Measurements from ENCODE around the gene EVC2. TPM values are rescaled to one million over a fixed set of nuclear protein-coding genes. Genes with fewer than 3 reads are reported as not detected.
"Not testable (repeated sequence)": the region's sequence is repeated elsewhere in the genome, so short reads cannot be mapped to it uniquely, and the experiment has no call there.

EVC2 gene
- total RNA-seq, 1 donor from 2014 or later, result 6.1 TPM

DNA sequence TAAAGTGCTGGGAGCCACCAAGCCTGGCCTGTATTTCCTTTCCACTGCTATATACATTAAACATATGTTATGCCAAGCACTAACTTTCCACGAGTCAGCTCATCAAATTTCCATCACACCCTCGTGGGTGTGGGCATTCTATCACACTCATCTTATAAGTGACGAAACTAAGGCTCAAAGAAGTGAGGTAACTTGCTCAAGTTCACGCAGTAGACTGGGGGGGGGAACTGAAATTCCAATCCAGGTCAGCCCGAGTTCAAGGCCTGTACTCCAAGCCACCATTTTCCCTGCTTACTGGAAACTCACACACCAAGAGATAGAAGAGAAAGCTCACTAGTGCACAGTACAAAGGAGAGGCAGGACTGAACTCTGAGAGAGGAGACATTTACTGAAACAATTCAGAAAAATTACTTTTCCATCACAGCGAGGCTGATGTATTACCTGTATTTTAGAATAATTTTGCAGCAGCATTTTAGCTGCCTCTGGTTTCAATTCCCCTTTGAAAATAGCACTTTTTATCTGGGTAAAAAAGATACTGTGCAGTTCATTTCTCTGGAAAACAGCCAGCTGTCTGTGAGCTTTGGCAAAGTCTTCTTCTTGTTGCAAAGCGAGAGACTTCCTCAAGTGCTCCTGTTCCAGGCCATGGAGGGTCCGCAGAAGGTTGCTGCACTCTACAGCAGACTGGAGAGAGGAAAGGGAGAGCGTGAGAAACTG is 76.8 kb downstream of the EVC2 start:
- DNase-seq (ENCODE audit: low spot score), result no peak

DNA sequence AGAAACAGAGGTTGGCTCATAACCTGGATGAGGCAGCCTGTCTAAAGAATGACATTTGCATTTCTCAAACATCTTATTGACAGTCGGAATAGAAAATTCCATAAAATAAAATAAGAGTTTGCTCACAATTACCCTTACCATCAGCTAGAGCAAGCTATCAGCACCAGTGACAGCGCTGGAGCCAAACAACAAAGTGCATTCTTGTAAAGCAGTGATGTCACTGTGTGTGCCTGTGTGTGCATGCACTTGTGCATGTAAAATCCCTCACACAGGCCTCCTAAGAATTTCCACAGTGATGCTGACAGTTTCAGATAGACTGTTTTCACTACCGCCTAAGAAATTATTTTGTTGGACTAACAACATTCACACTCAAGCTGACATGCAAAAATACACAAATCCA is 77.6 kb downstream of the EVC2 start:
- DNase-seq (ENCODE audit: low spot score), result no peak

DNA sequence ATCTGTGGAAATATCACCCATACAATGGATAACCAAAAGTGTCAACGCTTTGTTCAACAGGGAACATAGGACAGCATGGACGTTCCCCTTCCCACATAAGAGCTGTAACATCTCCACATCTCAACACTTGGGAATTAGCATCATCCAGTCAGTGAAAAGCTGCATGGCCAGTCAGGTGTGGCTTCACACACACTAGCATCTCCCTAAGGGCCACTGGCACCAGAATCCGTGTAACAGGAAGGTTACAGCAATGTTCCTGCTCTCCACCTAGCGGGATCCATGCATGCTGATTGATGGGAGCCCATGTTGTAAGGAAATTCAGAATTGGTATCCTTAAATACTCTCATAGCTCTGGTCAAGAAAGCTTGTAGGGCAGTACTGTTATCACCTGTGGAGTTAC is 78.8 kb downstream of the EVC2 start:
- DNase-seq (ENCODE audit: low spot score), result no peak

DNA sequence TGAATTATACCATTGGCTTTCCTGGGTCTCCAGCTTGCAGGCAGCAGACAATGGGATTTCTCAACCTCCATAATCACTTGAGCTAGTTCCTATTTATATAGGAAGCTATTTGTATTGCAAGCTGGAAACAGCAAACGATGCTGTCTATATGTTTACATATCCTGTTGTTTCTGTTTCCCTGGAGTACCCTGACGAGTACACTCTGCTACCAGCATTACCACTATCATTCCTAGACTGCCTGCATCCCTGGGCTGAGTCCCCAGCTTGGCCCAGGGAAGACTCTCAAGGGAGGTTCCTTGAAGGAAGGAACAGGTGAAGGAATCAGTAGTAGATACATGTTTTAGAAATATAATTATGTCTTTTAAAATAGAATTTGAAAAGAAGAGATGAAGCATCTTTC is 81.4 kb downstream of the EVC2 start:
- no peak for DNase-seq (ENCODE audit: low spot score)

DNA sequence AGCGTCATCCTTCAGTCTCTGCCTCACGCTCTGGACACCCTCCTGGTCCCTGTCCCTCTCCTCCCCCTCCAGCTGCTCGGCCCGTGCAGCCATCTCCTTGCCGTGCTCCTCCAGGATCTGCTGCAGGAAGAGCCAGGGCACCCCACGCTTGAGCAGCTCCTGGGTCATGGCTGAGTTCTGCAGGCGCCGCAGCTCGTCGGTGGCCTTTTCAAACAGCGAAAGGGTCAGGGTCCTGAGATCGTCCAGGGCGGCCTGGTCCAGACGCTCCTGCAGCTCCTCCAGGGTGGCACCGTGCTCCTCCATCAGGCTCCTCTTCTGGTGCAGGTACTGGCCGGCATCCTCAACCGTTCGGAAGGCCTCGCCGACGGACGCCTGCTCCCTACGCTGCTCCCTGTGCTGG is 85.8 kb downstream of the EVC2 start:
- no peak for DNase-seq (ENCODE audit: low spot score)

DNA sequence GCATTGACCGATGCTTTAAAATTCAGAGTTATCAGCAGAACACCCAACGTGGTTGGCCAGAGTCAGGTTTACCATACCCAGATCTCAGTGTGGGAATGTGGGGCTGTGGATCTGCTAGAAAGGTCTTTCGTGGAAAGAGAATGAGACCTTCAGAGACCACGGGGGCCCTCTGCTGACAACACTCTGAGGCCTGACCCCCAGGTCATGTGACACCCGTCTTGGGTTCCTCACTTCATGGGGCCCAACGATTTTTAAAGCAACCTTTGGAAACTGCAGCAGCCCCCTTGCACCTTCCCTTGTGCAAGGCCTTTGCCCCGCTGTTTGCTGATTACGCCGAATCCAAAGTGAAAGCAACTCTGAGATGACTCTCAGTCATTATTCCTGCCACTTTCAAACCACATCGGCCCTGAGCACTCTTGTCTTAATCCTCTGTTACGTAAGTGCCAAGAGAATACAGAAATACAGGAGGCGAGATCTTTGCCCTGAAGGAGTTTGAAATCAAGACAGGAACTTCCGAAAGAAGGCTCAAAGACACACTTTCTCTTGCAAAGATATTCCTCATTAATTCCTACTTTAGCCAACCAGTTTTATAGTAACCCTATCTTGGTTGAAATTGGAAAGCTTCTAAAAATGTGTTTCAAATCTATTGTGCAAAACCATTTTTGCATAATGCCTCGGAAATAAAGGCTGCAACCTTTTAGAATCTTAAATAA is 88.3 kb downstream of the EVC2 start:
- DNase-seq (ENCODE audit: low spot score), result no peak

DNA sequence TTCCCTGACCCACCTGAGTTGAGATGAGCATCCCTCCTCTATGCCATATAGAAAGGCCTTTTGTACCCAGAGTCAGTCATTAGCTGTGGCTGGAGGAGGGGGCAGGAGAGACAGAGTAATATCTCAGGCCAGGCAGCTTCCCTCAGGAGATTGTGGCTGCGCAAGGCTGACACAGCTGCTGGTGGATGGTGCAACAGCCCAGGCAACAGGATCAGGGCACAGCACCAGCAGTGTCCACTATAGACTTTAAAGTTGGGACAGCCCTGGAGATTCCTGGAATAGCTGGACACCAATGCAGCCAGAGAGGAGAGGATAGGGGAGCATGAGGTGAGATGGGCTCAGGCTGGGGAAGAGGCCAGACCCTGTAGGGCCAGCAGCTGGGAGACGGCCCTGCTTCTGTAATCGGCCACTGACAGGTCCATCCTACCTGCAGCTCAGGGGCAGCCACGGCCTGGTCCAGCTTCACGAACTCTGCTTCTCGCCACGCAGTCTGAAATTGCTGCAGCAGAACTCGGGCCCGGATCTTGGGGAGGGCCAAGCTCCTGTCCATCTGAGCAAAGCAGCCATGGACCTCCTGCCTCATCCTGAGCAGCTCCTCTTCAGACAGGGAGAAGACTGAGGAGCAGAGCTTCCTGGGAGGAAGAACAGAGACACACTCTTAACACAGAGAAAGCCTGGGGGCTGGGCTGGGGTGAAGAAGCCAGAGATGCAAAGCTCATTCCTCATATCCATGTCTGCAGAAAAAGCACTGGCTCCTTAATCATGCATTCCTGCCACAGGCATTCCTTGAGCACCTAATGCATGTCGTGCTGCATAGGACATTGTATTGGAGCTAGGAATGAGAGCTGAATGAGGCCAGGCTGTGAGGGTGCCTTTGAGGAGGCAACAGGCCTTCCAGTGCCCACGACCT is 90.1 kb downstream of the EVC2 start:
- DNase-seq (ENCODE audit: low spot score), result no peak

DNA sequence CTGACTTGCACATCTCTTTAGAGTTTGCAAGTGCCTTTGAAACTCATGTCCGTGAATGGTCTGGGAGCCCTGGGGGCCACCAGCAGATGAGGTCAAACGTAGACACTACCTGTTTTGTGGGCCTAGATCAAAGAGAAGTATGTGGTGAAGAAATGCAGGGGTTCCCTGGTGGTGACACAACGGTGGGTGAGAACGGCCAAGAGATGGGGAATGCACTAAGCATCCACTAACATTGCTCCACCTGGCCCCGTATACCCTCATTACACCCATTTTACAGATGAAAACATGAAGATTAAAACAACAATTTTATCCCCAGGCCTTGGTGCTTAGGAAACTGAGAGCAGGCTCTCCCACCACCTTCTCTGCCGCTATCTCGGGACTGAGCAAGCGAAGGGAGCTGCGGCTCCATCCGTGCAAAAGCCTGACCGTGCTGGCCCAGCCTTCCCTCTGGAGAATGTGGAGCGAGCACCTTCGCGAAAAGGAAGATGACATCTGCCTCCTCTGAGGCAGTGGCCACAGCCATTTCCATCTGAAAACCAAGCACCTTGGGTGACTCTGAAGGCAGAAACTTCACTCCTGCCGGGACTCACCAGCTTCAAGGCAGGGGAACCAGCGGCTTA is 91.9 kb downstream of the EVC2 start:
- no peak for DNase-seq (ENCODE audit: low spot score)

DNA sequence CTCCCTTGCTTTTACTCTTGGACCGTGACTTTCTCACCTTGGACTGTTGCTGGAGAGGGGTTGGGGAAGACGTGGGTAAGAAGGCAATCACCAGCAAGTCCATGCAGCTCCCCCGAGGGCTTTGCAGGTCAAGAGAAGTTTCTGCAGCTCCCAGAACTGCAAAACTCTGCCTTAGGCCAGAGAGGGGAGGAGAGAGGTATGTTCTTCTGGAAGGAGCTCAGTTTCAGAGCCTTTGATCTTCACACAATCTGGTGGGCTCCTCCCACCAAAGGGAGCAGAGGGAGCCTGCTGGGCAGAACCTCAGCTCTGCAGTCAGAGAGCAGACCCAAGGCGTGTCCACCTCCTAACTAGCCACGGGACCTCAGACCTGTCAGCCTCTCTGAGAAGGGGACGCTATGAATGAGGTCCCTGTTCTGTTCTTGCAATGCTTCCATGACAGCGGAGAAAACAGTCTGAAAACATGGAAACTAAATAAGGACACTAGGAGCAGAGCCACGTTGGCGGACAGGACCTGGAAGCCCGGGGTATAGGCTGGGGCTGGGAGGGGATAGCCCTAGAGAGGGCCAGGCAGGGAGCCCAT is 92.8 kb downstream of the EVC2 start:
- DNase-seq (ENCODE audit: low spot score), result no peak

DNA sequence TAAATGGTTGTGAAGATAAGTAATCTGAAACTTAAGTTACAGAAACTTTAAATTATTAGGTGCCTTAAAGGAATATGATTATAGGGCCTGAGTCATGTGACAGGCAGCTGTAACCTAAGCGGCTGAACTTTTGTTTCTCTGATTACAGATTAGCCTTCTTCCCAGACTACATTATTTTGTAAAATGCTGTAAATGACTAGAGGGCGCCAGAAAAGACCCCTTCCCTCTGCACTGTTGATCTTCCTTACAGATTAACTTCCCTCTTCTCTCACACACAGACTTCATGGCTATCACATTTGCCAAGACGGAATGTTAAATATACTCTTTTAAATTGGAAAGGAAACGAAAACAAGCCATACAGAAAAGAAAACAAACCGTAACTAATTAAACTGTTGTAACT is 96.6 kb downstream of the EVC2 start:
- DNase-seq (ENCODE audit: low spot score), result no peak

DNA sequence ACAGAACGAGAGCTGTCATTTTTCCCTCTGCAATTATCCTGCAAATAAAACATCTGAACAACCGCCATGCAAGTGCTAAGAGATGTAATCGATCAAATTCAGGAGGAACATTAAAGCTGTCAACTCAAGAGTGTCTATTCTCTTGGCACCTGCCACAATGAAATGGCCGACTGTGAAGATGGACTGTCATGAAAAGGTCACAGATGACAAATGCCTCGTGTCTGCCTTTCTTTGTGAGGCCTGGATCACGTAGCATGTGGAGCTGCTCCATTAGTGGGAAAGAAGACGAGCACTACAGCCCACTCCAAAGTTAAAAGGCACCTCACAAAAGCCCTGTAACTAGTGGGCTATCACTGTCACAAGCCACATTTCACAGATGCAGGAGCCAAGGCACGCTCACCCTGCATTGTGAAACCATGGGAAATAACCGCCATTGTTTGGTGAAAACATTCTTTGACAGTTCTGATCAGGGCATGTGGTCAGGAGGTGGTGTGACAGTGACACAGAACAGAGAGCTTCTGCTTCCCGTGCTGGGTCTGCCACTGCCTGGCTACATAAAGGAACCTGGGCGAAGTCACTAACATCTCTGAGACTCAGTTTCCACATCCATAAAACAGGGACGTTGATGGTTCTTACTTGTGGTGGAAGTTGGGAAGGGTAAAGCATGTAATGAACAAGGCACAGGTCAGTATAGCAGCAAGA is 98.9 kb downstream of the EVC2 start:
- DNase-seq (ENCODE audit: low spot score), result no peak

DNA sequence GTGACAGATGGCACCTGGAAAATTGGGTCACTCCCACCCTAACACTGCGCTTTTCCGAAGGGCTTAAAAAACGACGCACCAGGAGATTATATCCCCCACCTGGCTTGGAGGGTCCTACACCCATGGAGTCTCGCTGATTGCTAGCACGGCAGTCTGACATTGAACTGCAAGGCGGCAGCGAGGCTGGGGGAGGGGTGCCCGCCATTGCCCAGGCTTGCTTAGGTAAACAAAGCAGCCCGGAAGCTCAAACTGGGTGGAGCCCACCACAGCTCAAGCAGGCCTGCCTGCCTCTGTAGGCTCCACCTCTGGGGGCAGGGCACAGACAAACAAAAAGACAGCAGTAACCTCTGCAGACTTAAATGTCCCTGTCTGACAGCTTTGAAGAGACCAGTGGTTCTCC is 114.5 kb downstream of the EVC2 start:
- not testable (repeated sequence) for DNase-seq (ENCODE audit: low spot score)

DNA sequence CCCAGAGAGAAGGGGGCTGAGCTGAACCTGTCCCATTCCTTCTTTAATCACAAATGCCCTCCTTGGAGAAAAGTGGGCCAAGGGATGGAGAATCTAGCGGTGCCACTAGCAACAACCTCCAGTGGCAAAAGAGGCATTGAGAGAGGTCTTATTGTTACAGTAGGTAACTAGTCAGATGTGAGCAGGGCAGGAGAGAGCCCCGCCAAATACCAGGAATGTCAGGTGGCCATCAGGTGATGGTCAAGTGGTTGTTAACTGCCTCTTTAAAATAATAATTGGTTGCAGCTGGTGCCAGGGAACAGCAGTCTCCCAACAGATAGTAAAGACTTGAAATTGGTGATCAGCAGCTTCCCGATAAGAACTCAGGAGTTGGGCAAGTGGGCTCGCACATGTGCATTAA is 116.1 kb downstream of the EVC2 start:
- DNase-seq (ENCODE audit: low spot score), result no peak

DNA sequence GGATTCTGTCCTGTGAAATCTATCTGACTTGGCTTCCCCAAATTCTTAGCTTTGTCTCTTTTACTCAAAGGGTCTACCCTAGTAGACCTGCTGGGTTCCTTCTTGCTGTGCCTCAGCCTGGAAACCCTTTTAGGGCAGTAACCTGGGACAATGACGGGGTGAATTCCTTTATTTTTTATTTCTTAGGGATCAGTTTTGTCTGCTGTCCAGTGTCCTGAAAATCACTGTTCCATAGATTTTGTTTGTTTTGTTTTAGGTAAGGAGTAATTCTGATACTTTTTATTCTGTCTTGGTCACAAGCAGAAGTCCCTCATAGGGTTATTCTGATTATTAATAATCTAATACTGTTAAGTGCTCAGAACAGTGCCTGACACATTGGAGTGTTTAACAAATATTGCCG is 118.9 kb downstream of the EVC2 start:
- DNase-seq (ENCODE audit: low spot score), result no peak

DNA sequence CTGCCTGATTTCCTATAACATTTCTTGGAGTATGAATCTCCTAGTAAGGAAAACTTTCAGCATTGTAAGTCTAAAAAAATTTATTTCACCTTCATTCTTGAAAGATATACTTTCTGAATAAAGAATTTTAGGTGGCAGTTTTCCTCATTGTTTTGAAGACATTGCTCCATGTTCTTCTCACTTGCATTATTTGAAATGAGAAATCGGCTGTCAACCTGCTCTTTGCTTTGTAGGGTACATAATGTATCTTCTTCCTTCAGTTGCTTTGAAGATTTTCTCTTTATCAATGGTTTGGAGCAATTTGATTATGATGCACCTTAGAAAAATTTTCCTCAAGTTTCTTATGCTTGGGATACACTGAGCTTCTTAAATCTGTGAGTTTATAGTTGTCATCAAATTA is 120.3 kb downstream of the EVC2 start:
- DNase-seq (ENCODE audit: low spot score), result no peak

DNA sequence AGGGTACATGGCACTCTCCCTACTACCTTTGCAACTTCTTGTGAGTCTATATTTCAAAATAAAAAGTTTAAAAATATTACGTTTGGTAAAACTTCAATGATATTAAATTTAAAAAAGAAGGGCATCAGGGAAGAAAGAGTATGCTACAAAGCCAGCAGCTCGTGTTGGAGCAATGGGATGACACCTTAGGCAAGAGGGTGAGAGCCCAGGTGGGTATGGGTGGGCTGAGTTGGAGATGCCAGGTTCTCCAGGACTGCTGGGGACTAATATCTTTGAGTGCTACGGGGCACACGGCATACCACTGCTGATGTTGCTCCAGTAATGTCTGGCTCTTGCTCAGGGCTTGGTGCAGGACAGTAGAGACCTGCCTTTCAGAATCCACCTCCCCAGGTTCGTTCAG is 132.4 kb downstream of the EVC2 start:
- DNase-seq (ENCODE audit: low spot score), result no peak

DNA sequence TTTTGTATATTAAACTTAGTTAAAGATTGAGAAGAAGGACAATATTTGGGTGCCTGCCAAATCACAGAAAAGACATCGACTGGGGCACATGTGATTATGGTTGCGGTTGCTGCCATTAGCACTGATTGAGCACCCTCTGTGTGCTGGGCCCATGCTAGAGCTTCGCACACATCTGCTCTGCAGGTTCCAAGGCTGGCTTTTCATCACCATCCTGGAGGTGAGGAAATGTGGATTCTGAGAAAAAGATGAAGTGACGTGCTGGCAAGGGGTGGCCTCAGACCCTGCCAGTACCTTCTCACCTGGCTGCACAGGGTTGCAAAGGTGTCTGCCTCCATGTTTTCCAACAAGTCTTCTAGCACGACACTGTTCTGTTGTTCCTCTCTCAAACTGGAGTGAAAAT is 134.0 kb downstream of the EVC2 start:
- no peak for DNase-seq (ENCODE audit: low spot score)

DNA sequence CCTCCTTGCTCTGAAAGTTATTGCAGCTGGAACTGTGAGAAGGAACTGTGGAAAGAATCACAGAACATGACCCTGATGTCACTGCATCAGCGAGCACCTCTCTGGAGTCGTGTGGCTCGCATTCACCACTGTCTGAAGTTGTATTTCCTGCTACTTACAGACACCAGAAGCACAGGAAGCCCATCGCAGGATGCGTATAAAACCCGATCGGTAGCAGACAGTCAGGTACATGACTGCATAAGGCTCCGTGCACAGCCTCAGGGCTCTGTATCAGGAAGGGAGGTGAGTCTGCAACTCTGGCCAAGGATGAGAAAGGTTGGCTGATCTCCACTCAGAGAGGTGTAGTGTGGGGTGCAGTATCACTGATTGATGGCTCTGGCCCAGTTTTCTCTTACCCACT is 134.4 kb downstream of the EVC2 start:
- no peak for DNase-seq (ENCODE audit: low spot score)

DNA sequence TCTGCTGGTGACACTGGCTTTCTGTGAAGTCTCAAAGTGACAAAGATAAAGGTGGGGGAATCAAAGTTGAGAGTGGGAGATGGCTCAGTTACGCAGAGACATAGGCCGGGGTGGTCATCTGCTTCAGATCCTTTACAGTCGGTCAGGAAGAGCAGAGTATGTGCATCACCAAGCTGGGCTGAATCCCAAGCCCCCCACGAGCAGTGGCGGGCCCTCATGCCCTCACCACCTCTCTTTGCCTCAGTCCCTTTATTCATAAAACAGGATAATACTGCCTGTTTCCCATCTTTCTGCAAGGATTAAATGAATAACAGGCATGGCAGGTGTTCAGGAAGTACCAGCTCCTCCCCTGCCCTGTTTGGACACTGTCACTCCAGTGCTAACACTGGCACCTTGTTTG is 135.6 kb downstream of the EVC2 start:
- no peak for DNase-seq (ENCODE audit: low spot score)

DNA sequence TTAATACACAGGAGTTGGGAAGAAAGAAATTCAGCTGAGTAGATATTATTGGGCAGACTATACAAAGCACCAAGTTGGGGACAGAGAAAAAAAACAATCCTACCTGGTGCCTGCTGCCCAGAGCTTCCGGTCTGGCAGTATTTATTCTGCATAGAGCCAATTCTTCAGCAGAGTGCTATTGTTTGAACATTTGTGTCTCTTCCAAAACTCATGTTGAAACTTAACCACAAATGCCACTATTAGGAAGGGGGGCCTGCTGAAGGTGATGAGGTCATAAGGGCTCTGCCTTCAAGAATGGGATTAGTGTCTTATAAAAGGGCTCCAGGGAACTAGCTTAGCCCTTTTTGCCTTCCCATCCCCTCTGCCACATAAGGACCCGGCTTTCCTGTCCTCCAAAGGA is 136.2 kb downstream of the EVC2 start:
- no peak for DNase-seq (ENCODE audit: low spot score)

DNA sequence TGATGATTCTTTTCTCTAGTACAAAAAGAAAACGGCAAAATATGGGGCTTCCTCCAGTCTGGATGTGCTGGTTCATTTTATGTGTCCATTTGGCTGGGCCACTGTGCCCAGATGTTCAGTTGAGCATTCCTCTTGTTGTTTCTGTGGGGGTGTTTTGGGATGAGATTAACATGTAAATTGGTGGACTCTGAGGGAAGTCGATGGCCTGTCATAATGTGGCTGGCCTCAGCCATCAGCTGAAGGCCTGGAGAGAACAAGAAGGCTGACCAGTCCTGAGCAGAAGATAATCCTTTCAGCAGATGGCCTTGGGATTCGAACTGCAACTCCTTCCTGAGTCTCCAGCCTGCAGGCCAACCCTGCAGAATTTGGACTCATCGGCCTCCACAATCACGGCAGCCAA is 136.7 kb downstream of the EVC2 start:
- no peak for DNase-seq (ENCODE audit: low spot score)

Data from ureter (tissue), 1 donor.